ENCODE results near the gene SKIC8.

The SKIC8 gene

GRCh38 chr15:78302579-78303312, 3.3 kb upstream of the SKIC8 start:
- TF ChIP-seq POLR2AphosphoS5 (IDR thresholded peaks at IDR 0.05; ENCODE audit: low read depth, low read length): no peak
- TF ChIP-seq, protein P1, sequence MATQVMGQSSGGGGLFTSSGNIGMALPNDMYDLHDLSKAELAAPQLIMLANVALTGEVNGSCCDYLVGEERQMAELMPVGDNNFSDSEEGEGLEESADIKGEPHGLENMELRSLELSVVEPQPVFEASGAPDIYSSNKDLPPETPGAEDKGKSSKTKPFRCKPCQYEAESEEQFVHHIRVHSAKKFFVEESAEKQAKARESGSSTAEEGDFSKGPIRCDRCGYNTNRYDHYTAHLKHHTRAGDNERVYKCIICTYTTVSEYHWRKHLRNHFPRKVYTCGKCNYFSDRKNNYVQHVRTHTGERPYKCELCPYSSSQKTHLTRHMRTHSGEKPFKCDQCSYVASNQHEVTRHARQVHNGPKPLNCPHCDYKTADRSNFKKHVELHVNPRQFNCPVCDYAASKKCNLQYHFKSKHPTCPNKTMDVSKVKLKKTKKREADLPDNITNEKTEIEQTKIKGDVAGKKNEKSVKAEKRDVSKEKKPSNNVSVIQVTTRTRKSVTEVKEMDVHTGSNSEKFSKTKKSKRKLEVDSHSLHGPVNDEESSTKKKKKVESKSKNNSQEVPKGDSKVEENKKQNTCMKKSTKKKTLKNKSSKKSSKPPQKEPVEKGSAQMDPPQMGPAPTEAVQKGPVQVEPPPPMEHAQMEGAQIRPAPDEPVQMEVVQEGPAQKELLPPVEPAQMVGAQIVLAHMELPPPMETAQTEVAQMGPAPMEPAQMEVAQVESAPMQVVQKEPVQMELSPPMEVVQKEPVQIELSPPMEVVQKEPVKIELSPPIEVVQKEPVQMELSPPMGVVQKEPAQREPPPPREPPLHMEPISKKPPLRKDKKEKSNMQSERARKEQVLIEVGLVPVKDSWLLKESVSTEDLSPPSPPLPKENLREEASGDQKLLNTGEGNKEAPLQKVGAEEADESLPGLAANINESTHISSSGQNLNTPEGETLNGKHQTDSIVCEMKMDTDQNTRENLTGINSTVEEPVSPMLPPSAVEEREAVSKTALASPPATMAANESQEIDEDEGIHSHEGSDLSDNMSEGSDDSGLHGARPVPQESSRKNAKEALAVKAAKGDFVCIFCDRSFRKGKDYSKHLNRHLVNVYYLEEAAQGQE (IDR thresholded peaks at IDR 0.05; ENCODE audit: insufficient read depth in 1 of 2, low read depth in 2 of 2, low read length in 2 of 2): no peak
- no peak for TF ChIP-seq FOXP2 (optimal IDR thresholded peaks at IDR 0.05; ENCODE audit: borderline replicate concordance, extremely low read depth, extremely low read length, insufficient read depth)
- no peak for TF ChIP-seq SIN3A (IDR thresholded peaks at IDR 0.05; ENCODE audit: borderline replicate concordance, insufficient read depth, low read length)
- TF ChIP-seq TAF1 (IDR thresholded peaks at IDR 0.05; ENCODE audit: borderline replicate concordance, insufficient read depth, low read length): no peak

GRCh38 chr15:78301828-78302227, 2.4 kb upstream of the SKIC8 start:
- TF ChIP-seq, protein P1 (IDR thresholded peaks at IDR 0.05; ENCODE audit: insufficient read depth in 1 of 2, low read depth in 2 of 2, low read length in 2 of 2): no peak
- TF ChIP-seq TAF1 (IDR thresholded peaks at IDR 0.05; ENCODE audit: borderline replicate concordance, insufficient read depth, low read length) (no peak), POLR2AphosphoS5 (IDR thresholded peaks at IDR 0.05; ENCODE audit: low read depth, low read length) (no peak), SIN3A (IDR thresholded peaks at IDR 0.05; ENCODE audit: borderline replicate concordance, insufficient read depth, low read length) (no peak), FOXP2 (optimal IDR thresholded peaks at IDR 0.05; ENCODE audit: borderline replicate concordance, extremely low read depth, extremely low read length, insufficient read depth) (no peak)

- no peak for TF ChIP-seq SIN3A (IDR thresholded peaks at IDR 0.05; ENCODE audit: borderline replicate concordance, insufficient read depth, low read length)
Observed at GRCh38 chr15:78301326-78301725, 1.9 kb upstream of the SKIC8 start.

DNA sequence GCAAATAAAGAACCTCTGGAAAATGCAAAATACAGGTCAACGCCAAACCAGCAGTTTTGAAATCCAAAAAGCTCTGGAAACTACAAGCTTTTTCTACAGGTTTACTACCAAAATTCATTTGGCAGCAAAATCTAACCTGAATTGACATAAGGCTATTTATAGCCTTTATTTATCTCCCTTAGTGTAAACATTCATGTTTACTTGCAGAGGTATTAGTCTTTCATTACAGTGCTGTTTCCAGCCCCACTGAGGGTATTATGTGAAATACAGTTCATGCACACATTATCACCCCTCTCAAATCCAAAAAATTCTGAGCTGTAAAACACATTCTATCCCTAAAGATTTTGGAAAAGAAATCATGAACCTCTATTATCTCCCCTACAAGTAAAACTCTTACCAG, 7.2 kb downstream of the SKIC8 start:
- TF ChIP-seq POLR2AphosphoS5 (IDR thresholded peaks at IDR 0.05; ENCODE audit: low read depth, low read length): no peak
- TF ChIP-seq, protein P1 (IDR thresholded peaks at IDR 0.05; ENCODE audit: insufficient read depth in 1 of 2, low read depth in 2 of 2, low read length in 2 of 2): no peak
- TF ChIP-seq SIN3A (IDR thresholded peaks at IDR 0.05; ENCODE audit: borderline replicate concordance, insufficient read depth, low read length): no peak
- no peak for TF ChIP-seq FOXP2 (optimal IDR thresholded peaks at IDR 0.05; ENCODE audit: borderline replicate concordance, extremely low read depth, extremely low read length, insufficient read depth)
- no peak for TF ChIP-seq TAF1 (IDR thresholded peaks at IDR 0.05; ENCODE audit: borderline replicate concordance, insufficient read depth, low read length)

GRCh38 chr15:78291698-78292097, 7.7 kb downstream of the SKIC8 start:
- no peak for TF ChIP-seq TAF1 (IDR thresholded peaks at IDR 0.05; ENCODE audit: borderline replicate concordance, insufficient read depth, low read length)
- no peak for TF ChIP-seq SIN3A (IDR thresholded peaks at IDR 0.05; ENCODE audit: borderline replicate concordance, insufficient read depth, low read length)
- no peak for TF ChIP-seq POLR2AphosphoS5 (IDR thresholded peaks at IDR 0.05; ENCODE audit: low read depth, low read length)
- TF ChIP-seq, protein P1 (IDR thresholded peaks at IDR 0.05; ENCODE audit: insufficient read depth in 1 of 2, low read depth in 2 of 2, low read length in 2 of 2): no peak
- TF ChIP-seq FOXP2 (optimal IDR thresholded peaks at IDR 0.05; ENCODE audit: borderline replicate concordance, extremely low read depth, extremely low read length, insufficient read depth): no peak

All from PFSK-1 (cell line).